Activated naive CD8-positive, alpha-beta T cell (primary cell): ENCODE data around the gene OSBPL10.
"Not testable (repeated sequence)": the region's sequence is repeated elsewhere in the genome, so short reads cannot be mapped to it uniquely, and the experiment has no call there.

Experiments
- H3K27ac Mint-ChIP-seq: one replicate; pipeline ENCODE4 v1.8.0; 2021; ENCODE audit warnings: mixed read lengths
- H3K27me3 Mint-ChIP-seq: one replicate; pipeline ENCODE4 v1.8.0; 2021; ENCODE audit warnings: mixed read lengths
- H3K36me3 Mint-ChIP-seq: one replicate; pipeline ENCODE4 v1.8.0; 2021; ENCODE audit warnings: mixed read lengths
- H3K4me1 Mint-ChIP-seq: one replicate; pipeline ENCODE4 v1.8.0; 2021; ENCODE audit warnings: low read depth, mixed read lengths
- H3K4me3 Mint-ChIP-seq: one replicate; pipeline ENCODE4 v1.8.0; 2021; ENCODE audit warnings: mild to moderate bottlenecking, mixed read lengths
- H3K9me3 Mint-ChIP-seq: one replicate; pipeline ENCODE4 v1.8.0; 2021; ENCODE audit warnings: low read depth, mixed read lengths

The OSBPL10 gene

GRCh38 chr3:31705736-31706135 is 275.3 kb downstream of the OSBPL10 start:
- H3K4me3 Mint-ChIP-seq: no peak overlapping the region
- H3K27me3 Mint-ChIP-seq: peaks cover 3% of the 10 kb centered on the region
- no peaks in the 10 kb centered on the region for H3K36me3 Mint-ChIP-seq
- H3K27ac Mint-ChIP-seq: no peak overlapping the region
- H3K9me3 Mint-ChIP-seq: no peaks in the 10 kb centered on the region
- peaks cover 3% of the 10 kb centered on the region for H3K4me1 Mint-ChIP-seq

- Mint-ChIP-seq H3K4me3 (no peak overlapping the region), H3K36me3 (no peaks in the 10 kb centered on the region), H3K9me3 (no peaks in the 10 kb centered on the region), H3K27me3 (peaks cover 3% of the 10 kb centered on the region), H3K27ac (no peak overlapping the region), H3K4me1 (peaks cover 3% of the 10 kb centered on the region)
Measured at GRCh38 chr3:31704591-31705179, 276.4 kb downstream of the OSBPL10 start.

DNA sequence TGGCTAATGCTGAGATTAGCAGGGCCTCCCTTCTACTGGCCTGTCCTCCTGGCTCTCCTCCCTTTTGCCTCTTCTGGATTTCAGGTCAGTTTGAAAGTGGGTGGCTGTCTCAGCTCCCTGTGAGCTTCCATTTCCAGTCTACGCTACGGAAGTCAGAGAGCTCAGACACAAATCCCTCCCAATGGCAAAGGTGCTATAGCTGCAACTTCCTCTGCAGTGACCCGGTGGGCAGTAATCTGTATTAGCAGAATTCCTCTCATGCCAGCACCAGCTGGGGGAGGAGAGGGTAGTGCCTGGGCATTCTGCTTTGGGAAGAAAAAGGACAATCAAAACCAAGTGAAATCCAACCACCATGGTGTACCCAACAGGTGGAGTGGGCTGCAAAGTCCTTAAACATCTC is 276.9 kb downstream of the OSBPL10 start:
- Mint-ChIP-seq H3K36me3 (no peaks in the 10 kb centered on the region), H3K27ac (no peak overlapping the region), H3K4me1 (peaks cover 3% of the 10 kb centered on the region), H3K9me3 (no peaks in the 10 kb centered on the region), H3K4me3 (no peak overlapping the region), H3K27me3 (peaks cover 3% of the 10 kb centered on the region)

- no peaks in the 10 kb centered on the region for H3K36me3 Mint-ChIP-seq
- H3K9me3 Mint-ChIP-seq: no peaks in the 10 kb centered on the region
- H3K27me3 Mint-ChIP-seq: peaks cover 3% of the 10 kb centered on the region
- H3K27ac Mint-ChIP-seq: no peak overlapping the region
- no peak overlapping the region for H3K4me3 Mint-ChIP-seq
- peaks cover 3% of the 10 kb centered on the region for H3K4me1 Mint-ChIP-seq
Measured at GRCh38 chr3:31701286-31701685, 279.8 kb downstream of the OSBPL10 start.

DNA sequence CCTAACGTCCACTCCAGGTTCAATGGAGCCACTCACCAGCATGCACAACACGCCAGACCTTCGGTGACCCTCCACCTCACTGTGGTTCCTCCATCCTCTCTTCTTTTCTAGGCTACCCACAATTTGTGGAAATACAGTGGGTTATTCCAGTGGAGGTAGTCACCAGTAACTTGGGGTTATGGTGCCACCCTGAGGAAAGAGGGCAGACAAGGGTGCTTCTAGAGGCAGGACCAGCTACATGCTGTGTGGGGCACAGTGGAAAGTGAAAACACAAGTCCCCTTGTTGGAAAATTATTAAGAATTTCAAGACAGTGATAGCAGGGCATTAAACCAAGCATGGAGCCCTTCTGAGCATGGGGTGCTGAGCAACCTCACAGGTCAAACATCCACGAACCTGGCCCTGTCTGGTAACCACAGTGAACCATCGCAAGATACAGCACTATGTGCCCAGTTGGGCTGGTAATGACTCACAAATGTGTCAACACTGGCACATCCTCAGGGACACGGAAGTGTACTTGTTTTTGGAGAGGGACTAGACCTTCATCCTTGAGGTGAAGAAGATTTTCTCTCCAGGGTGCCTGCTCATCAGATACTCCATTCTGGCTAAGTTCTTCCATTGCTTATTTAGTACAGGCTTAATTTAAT is 281.6 kb downstream of the OSBPL10 start:
- H3K27ac Mint-ChIP-seq: no peak overlapping the region
- no peaks in the 10 kb centered on the region for H3K36me3 Mint-ChIP-seq
- no peak overlapping the region for H3K4me3 Mint-ChIP-seq
- peaks cover 3% of the 10 kb centered on the region for H3K27me3 Mint-ChIP-seq
- H3K9me3 Mint-ChIP-seq: no peaks in the 10 kb centered on the region
- H3K4me1 Mint-ChIP-seq: no peaks in the 10 kb centered on the region

- Mint-ChIP-seq H3K36me3 (no peaks in the 10 kb centered on the region), H3K4me3 (no peak overlapping the region), H3K9me3 (no peaks in the 10 kb centered on the region), H3K27me3 (no peaks in the 10 kb centered on the region), H3K4me1 (no peaks in the 10 kb centered on the region), H3K27ac (no peak overlapping the region)
Measured at GRCh38 chr3:31696815-31697548, 284.1 kb downstream of the OSBPL10 start.

DNA sequence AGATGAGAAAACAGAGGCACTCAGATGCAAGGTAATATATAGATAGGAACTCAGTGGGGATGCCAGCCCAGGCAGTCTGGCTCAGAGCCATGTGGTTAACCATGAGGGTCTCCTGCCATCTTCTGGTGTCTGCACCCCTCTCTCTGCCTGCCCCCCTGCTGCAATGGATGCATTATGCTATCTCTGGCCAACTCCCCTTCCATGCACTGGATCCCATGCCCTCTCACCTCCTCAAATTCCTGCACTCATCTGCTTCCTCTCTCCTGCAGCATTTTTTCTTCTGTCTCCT is 285.1 kb downstream of the OSBPL10 start:
- no peaks in the 10 kb centered on the region for H3K27me3 Mint-ChIP-seq
- H3K9me3 Mint-ChIP-seq: no peaks in the 10 kb centered on the region
- H3K4me3 Mint-ChIP-seq: no peak overlapping the region
- H3K4me1 Mint-ChIP-seq: no peaks in the 10 kb centered on the region
- no peak overlapping the region for H3K27ac Mint-ChIP-seq
- no peaks in the 10 kb centered on the region for H3K36me3 Mint-ChIP-seq

DNA sequence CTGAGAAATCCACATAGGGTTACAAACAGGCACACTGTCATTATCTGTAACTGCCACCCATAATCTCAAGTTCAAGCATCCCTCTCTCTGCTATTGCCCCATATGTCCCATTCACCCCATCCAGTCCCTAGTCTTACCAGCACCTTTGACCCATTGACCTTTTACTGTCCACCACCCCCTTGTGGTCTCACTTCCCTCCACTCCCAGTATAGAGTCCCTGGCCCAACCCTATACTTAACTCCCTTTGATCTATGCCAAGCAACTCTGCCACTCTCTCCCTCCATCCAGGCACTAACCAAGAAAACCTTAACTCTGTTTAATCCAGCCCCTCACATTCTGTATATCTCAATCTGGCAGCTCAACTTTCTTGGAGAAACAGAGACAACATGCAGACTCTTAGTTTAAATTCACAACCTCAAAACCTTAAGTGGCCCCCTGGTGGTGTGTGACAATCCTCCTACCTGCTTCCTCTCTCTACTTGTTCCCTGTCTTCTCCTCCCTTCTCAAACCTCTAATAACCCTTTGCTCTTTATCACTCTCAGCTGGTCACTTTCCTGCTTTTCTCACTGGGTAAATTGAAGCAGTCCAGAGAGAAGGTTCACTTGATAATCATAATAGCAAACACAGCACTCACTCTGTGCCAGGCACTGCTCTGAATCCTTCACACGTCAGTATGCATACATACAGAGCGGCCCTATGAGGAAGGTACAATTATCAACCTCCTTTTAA is 285.6 kb downstream of the OSBPL10 start:
- no peaks in the 10 kb centered on the region for H3K4me1 Mint-ChIP-seq
- H3K27me3 Mint-ChIP-seq: no peaks in the 10 kb centered on the region
- no peaks in the 10 kb centered on the region for H3K9me3 Mint-ChIP-seq
- H3K27ac Mint-ChIP-seq: no peak overlapping the region
- H3K36me3 Mint-ChIP-seq: no peaks in the 10 kb centered on the region
- no peak overlapping the region for H3K4me3 Mint-ChIP-seq

DNA sequence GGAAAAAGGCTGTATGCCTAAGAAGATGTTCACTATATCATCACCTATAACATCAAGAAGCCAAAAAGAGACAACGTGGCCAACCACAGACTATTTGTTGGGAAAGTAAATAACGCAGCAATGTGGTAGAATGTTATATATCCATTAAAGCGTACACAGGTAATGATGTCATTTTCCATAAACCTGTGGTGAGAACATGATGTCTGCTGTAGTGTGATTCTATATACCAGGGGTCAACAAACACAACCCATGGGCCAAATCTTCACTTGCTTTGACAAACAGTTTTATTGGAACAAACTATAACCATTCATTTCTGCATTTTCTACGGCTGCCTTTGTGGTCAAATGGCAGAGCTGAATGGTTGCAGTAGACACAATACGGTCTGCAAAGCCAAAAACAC is 287.7 kb downstream of the OSBPL10 start:
- H3K27ac Mint-ChIP-seq: no peak overlapping the region
- no peak overlapping the region for H3K4me3 Mint-ChIP-seq
- peaks cover 3% of the 10 kb centered on the region for H3K36me3 Mint-ChIP-seq
- H3K27me3 Mint-ChIP-seq: no peaks in the 10 kb centered on the region
- no peaks in the 10 kb centered on the region for H3K4me1 Mint-ChIP-seq
- H3K9me3 Mint-ChIP-seq: peaks cover 8% of the 10 kb centered on the region

GRCh38 chr3:31692751-31693150 is 288.3 kb downstream of the OSBPL10 start:
- peaks cover 3% of the 10 kb centered on the region for H3K36me3 Mint-ChIP-seq
- H3K27ac Mint-ChIP-seq: no peak overlapping the region
- H3K9me3 Mint-ChIP-seq: peaks cover 8% of the 10 kb centered on the region
- H3K4me1 Mint-ChIP-seq: no peaks in the 10 kb centered on the region
- no peaks in the 10 kb centered on the region for H3K27me3 Mint-ChIP-seq
- no peak overlapping the region for H3K4me3 Mint-ChIP-seq

- H3K4me1 Mint-ChIP-seq: no peaks in the 10 kb centered on the region
- peaks cover 8% of the 10 kb centered on the region for H3K9me3 Mint-ChIP-seq
- H3K27me3 Mint-ChIP-seq: no peaks in the 10 kb centered on the region
- H3K4me3 Mint-ChIP-seq: no peak overlapping the region
- H3K27ac Mint-ChIP-seq: no peak overlapping the region
- peaks cover 3% of the 10 kb centered on the region for H3K36me3 Mint-ChIP-seq
Measured at GRCh38 chr3:31690771-31691170, 290.3 kb downstream of the OSBPL10 start.

DNA sequence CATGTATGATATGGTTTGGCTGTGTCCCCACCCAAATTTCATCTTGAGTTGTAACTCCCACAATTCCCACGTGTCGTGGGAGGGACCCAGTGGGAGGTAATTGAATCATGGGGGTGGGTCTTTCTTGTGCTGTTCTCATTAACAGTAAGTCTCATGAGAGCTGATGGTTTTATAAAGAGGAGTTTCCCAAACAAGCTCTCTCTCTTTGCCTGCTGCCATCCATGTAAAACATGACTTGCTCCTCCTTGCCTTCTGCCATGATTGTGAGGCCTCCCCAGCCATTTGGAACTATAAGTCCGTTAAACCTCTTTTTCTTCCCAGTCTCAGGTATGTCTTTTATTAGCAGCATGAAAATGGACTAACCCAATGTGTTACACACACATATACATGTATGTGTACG is 291.5 kb downstream of the OSBPL10 start:
- H3K27me3 Mint-ChIP-seq, H3K4me3 Mint-ChIP-seq, H3K36me3 Mint-ChIP-seq, H3K4me1 Mint-ChIP-seq, H3K9me3 Mint-ChIP-seq, H3K27ac Mint-ChIP-seq: not testable (repeated sequence)

- H3K27me3 Mint-ChIP-seq: no peaks in the 10 kb centered on the region
- no peak overlapping the region for H3K27ac Mint-ChIP-seq
- peaks cover 8% of the 10 kb centered on the region for H3K9me3 Mint-ChIP-seq
- no peaks in the 10 kb centered on the region for H3K4me1 Mint-ChIP-seq
- H3K36me3 Mint-ChIP-seq: peaks cover 3% of the 10 kb centered on the region
- no peak overlapping the region for H3K4me3 Mint-ChIP-seq
Measured at GRCh38 chr3:31688984-31689383, 292.1 kb downstream of the OSBPL10 start.

DNA sequence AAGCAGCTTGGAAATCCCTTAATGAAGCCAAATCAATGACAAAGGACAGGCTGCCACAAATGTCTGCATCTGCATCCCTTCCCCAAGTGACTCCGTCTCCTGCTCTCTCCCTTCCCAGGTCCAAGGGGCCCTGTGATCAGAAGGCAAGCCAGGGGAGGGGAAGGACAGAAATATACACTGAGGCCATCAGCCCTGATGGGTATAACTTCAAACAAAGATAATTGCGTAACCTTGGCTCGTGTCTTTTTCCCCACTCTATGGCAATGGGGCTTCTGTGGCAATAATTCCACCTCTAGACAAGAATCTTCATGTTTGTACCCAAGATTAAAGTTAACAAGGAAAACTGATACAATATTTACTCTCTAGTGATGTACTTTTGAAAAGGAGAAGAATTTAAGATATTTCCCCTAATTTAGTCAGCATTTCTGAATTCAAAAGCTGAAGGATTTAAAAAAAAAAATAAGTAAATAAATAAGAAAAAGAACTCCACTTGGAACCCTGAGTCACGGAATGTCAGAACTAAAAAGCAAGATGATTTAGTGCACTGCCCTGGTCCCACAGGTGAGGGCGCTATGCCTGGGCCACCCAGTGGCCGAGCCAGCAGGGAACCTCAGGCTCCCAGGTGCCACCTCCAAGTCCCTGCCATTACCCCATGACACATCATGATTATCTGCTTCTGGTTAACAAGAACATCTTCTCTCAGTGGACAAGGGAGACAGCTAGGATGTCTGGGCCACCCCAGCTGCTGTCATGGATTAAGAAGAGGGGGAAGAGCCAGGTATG is 293.9 kb downstream of the OSBPL10 start:
- no peaks in the 10 kb centered on the region for H3K27me3 Mint-ChIP-seq
- no peak overlapping the region for H3K27ac Mint-ChIP-seq
- H3K36me3 Mint-ChIP-seq: peaks cover 3% of the 10 kb centered on the region
- H3K4me3 Mint-ChIP-seq: no peak overlapping the region
- peaks cover 8% of the 10 kb centered on the region for H3K9me3 Mint-ChIP-seq
- H3K4me1 Mint-ChIP-seq: no peaks in the 10 kb centered on the region
